Activated CD8-positive, alpha-beta memory T cell treated with anti-CD3 and anti-CD28 coated beads for 48 hours (primary cell): ENCODE measurements around the gene COL18A1.

Source experiments
- DNase-seq, 3 experiments: peaks; one replicate each; pipeline ENCODE4 v3.0.0-alpha.2; 2020; ENCODE audit warnings: low read depth in 2 of 3, low spot score in 2 of 3

The COL18A1 gene

DNA sequence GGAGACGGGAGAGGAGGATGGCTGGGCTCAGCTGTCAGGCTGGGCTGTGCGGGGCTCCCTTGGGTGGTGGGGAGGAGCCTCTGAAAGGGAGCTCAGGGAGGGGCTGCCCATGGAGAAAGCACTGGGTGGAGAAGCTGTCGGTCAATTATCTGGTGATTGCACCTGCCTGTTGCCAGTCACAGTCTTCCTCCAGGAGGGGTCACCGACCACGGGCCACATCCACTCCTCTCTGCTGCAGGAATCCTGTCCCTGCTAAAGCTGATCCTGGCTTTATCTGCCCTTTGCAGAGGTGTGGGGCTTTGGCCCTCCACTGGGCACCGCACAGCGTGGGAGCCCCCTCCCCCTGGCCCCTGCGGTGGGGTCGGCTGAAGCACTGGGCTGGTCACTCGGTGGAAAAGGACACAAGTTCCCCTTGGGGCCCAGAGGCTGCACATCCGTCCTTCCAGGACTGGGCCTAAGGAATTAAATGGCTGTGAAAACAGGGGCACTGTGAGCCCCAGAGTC is 21.8 kb upstream of the COL18A1 start:
- no peak for DNase-seq

DNA sequence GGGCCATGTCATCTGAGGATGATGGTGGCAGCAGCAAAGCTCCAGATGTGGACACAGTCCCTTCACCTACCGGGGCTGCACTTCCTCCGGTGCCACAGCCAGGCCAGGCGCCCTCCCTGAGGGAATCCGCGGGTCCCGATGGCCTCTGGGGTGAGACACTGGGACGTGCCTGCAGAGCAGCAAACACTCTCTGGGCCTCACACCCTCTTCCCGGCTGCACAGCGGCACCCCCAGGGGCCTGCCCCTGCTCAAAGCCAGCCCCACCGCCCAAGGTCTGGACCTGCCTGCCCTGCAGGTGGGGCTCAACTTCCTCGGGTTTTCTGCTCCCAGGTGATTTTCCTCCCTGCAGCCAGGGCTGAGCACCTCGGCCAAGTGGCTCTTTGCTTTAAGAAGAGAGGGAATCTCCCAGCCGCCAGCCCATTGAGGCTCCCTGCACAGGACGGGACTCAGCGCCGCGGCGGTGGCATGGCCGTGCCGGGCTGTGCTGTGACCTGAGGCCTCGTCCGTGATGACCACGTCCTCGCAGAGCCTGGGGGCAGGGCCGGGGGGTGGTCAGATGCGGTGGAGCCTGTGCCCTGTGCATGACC is 21.3 kb upstream of the COL18A1 start:
- DNase-seq = no peak

DNA sequence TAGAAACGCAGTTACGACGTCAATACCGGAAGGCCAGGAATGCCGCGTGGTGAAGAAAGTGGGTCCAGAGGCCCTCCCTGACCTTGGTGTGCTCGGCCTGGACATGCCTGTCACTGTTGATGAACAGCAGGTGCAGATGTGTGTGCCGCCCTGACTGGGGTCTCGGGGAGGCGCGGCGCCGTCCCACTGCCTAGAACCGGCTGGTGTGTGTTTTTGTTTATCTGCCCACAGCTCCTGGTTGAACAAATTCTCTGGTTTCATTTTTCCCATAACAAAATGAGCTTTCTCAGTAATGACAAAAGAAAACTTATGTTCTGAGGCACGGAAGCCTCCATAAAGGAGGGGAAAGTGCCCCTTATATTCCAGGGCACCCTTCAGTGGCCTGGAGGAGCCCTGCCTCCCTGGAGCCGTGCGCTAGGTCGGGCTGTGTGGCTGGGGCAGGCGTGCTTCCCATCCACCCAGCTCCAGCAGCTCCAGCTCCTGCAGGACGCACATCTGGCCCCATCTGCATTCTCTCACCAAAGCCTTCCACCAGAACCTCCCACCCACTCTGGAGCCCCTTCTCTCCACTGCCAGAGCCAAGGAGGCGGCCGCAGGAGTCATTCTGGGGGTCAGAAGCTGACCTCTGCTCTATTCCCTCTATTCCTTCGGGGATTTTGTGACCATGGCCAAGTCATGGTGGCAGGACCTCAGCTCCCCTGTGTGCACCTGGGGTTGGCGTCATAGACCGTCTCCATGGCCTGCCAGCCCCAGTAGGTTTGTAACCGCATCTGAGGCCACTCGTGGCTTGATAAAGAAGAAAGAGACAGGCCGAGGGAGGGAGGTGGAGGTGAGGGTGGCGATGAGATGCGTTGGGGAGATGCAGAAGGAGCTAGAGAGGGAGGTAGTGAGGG is 20.1 kb upstream of the COL18A1 start:
- DNase-seq = no peak

DNA sequence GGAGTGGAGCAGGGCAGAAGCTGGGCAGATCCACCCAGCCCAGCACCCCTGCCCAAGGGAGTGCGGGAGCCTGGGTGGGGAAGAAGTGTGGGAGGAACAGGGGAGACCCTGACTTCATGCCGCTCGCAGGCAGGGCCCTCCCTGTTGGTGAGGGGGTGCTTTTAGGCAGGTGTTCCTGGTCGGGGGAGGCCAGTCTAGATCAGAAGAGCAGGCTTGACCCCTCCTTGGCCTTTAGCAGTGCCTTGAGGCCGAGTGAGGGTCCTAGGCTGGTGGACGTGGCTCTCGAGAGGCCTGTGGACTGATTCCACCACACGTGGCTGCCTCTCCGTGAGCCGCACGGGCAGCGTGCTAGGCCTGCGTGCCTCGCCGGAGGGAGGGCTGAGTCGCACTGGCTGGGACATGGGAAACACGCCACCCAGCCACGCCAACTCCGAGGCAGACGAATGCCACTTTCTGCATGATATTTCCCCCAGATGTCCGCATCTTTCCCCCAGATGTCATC is 19.4 kb upstream of the COL18A1 start:
- no peak for DNase-seq

DNA sequence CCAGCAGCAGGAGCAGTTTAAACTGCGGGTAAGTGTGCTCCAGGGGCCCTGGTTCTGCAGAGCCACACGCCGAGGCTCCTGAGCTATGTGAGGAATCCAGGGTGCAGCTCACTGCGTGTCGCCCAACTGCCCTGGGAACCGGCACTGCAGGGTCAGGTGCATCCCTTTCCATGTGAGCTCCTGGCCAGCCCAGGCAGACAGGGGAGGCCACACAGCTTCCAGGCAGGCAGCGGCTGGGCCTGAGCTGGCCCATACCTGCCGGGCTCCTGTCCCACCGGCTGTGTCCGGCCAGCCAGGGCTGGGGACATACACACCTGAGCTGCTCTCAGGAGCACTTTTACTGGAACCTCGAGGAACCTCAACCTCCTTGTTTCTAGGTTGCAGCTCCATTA is 18.6 kb upstream of the COL18A1 start:
- DNase-seq = no peak

DNA sequence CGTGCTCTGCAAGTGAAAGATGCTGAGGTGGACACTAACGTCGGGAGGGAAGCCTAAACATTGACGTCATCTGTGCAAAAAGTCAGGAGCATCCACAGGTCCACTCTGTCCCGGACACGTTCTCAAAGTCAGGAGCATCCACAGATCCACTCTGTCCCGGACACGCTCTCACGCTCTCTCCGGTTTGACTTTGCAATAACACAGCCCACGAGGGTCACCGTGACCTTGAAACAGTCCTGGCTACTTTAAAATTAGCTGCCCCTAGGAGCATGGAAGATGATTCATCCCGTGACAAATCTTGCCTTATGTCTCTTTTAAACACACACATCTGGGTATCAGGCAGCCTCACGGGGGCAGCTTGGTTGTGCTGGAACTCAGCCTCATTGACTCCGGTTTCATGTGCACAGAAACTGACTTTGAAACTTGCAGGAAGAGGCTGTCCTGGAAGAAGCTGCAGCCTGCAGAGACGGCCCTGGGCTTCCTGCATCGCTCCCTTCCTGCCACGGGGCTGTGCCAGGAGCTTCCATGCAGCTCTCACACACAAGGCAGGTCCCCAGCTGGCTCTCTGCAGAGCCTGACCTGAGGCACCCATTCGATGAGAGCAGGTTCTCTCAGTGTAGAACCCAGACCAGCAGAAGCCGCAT is 18.1 kb upstream of the COL18A1 start:
- DNase-seq = no peak

DNA sequence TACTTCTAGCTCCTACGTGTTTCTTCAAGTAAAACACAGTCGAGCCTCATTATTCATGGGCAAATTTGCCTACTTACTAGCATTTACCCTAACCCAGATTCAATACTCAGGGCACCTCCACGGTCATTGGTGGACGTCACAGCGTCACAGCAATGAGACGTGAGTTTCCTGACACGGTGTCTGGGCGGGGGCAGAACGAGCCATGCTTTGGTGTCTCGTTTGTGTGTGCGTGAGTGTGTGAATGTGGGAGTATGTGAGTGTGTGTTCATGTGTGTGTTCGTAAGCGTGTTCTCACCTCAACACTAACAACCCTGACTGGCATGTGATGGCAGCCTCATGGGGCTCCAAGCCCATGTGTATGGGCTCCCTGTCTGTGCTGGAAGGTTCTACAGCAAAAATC is 17.5 kb upstream of the COL18A1 start:
- DNase-seq = no peak

DNA sequence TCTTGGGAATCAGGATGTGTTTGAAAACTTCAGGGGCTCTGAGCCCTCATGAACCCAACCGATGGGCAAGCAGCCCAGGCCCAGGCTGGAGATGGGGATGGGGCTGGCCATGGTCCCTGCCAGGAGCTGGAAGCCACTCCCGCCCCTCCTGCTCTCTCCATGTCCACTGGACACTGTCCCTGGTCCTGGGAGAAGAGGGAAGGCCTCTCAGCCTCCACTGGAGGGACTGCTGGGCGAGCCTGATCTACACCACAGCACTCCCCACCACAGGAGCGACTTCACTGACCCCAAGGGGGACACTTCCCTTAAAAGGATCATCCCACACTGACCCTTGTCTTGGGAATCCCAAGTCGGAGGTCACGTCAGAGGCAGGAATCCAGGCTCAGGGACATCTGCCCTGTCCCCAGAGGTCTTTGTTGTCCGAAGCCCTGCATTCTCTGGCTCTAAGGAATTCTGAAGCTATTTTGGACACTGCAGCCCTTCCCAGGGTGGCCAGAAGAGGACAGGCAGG is 16.9 kb upstream of the COL18A1 start:
- no peak for DNase-seq

DNA sequence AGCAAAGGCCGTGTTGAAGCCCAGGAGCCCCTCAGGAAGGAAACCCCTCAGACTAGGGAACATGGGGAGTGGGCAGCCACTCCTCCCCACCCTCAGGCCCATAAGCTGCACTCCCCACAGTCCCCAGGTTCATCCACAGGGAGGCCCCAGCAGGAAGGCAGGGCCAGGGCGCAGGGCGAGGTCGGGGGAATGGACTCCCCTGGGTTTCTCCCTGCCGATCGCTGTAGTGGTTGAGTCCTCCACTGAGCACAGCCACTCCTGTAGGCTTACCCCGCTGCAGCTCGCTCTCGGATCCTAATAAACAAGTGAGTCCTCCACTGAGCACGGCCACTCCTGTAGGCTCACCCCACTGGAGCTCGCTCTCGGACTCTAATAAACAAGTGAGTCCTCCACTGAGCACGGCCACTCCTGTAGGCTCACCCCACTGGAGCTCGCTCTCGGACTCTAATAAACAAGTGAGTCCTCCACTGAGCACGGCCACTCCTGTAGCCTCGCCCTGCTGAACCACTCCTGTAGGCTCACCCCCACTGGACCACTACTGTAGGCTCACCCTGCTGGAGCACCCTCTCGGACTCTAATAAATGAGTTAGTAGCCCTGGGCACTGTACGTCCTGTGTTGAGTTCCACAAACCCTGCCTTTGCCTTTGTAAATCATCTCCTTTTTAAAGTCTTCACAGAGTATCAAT is 16.2 kb upstream of the COL18A1 start:
- DNase-seq = no peak

DNA sequence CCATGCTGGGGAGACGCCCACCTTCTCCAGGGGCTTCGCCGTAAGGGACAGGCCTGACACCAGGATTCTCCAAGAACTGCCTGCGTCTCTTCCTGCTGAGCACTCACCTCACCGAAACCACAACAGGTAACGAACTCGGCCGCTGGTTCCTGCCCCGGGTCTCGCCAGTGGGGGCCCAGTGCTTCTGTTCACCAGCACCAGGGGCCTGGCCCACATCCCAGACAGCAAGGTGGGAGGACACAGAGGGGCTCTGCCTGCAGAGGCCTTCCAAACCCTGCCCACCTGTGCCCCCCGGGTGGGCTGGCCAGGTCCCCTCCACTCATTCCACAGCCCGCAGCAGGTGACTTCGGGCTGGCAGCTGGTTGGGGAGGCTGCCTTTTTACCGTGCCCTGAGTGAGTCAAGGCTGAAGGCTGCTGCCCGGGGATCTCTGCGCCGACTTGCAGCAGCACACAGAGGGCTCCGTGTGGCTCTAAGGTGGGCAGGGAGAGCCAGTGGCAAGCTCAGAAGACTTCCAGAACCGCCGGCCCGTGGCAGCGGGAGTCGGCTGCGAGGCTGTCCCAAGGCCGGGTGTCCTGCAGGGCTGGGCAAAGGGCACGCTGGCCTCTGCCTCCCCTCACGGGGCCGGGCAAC is 14.7 kb upstream of the COL18A1 start:
- no peak for DNase-seq

DNA sequence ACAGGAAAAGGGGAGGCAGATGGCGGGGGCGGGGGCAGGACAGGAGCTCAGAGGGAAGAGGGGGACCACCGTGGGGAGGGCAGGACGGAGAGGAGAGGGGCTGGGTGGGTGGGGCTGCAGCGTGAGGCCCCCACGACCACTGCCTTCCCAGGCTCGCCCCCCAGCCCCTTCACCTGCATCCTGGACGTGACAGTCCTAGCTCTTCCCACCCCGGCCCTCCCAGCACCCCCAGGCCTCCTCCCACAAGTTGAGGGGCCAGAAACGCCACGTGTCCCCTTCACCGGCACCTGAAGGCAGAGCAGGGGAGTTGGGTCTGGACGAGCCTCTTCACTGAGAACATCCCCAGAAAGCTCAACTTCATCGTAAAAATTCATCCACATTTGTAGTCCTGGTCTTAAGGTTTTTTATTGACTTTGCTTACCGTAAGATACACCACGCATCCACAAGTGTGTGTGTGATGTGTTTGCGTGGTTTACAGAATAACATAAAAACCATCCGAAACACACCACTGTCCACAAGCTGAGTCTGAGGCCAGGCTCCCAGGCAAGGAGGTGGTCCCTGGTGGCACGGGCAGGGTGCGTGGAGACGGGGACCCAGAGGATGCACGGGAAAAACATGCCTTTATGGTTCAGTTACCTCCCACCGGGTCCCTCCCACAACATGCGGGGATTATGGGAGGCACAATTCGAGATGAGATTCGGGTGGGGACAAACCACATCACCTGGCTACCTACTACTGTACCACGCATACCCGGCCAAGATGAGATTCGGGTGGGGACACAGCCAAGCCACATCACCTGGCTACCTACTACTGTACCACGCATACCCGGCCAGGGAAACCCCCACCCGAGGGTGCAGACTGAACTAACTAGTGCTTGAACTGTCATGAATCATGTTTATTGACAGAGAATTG is 13.9 kb upstream of the COL18A1 start:
- no peak for DNase-seq

DNA sequence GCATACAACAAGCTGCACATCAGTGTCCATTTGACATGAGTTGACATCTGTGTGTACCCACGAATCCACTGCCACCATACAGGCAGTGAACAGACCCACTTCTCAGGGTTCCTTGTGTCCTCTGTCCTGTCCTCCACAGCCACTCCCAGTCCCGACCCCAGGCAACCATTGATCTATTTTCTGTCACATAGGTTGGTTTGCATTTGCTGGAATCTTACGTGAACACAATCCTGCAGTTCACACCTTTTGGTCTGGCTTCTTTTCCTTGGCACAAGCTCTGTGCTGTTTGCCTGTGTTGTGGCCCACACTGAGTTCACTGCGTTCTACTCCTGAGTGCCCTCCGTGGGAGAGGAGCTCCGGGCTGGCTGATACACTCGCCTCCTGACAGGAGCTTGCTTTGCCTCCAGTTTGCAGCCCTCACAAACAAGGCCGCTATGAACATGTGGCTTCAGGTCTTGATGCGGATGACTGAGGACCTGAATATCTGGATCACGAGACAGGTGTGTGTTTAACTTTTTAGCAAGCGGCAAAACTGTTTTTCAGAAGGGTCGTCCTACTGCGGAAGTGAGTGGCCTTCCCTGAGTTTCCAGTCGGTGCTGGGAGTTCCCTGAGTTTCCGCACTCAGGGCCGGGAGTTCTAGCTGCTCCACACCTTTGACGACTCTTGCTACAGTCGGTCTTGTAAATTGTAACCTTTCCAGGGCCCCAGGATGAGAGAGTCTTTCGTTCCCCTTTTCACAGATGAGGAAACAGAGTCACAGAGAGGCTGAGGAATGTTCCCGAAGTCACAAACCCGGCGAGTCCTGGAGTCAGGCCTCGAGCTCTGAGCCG is 13.0 kb upstream of the COL18A1 start:
- DNase-seq = no peak

DNA sequence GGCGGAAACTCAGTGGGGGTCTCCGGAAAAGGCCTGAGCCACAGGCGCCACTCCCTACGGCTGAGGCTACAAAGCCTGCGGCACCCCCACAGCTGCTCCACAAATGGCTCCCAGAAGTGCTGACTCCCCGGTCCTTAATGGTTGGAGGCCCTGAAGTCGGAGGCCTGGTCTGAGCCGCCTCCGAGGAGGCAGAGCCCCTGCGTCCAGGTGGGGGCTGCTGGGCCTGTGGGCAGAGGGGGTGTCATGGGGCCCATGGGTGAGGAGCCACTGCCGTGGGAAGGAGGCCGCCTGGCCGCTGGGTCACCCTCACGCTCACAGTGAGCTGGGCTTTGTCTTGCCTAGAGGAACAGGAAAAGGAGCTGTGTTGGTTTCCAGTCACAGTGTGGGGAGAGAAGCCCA is 12.4 kb upstream of the COL18A1 start:
- DNase-seq = no peak

DNA sequence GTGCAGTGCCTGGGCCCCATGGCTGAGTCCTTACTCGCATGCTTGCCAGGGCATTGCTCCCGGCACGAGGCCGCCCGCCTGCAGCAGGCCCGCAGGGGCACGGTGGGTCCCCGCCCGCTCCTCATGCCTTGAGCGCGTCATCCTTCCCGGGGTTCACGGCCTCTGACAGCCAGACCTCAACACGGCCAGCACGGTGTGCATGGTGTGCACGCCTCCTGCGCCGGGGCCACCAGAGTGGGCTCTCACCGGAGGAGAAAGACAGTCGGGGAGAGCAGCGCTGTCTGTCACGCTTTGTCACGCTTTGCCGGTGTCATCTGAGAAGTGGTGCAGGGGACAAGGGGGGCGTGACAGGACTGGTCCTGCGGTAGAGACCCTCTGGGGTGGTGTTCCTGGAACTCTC is 11.9 kb upstream of the COL18A1 start:
- no peak for DNase-seq

DNA sequence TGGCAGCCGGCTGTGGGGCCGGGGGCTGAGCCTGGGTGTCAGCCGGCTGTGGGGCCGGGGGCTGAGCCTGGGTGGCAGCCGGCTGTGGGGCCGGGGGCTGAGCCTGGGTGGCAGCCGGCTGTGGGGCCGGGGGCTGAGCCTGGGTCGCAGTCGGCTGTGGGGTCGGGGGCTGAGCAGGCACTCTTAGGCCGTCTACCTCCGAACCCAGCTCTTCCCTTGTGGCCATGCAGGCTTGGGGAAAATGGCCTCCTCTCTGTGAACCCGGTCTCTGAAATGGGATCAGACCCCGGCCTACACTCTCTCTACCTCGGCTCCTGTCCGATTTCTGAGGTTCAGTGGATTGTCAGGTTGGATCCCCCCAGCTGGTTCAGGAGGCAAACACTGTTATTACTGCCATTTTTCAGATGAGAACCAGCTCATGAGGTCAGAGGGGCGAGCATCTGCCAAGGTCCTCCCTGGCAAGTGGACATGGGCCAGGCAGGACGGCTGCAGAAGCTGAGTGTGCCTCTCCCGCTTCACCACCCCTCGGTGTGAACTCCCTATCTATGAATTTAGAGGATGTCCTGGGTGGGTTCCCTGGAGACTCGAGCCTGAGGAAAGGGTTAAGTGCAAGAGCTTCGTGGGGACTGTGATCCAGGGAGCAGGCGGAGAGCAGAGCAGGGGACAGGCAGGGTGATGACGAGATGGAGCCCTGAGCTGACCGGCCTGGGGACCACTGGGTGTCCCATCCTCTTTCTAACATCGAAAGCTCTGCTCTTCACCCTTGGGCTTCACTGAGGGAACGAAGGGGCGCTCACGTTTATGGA is 10.9 kb upstream of the COL18A1 start:
- no peak for DNase-seq

DNA sequence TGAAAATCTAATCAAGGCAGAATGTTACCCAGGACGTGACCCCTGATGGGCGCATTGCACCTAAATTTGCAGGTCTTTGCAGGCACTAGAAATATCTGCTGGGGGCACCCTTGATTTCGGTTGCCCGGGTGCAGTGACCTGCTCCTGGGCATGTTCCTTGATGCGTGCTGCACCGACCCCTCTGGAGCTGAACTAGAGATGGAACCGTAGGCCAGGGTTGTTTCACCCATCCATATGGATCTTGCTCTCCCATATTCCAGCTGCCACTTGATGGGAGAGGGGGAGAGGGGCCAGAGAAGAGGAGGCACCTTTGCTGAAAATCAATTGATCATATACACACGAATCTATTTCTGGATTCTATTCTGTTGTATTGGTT is 8.4 kb upstream of the COL18A1 start:
- no peak for DNase-seq

DNA sequence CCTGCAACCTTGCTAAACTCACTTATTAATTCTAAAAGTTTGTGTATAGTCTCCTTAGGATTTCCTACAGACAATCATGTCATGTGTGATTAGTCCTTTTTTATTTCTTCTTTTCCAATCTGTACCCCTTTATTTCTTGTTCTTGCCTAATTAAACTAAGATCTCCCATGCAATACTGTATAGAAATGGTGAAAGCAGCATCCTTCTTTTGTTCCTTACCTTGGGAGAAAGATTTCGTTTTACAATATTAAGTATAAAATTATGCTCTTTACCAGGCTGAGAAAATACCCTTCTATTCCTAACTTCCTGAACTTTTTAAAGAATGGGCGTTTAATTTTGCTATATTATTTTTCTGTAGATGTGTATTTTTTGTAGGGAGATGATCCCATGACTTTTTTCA is 7.6 kb upstream of the COL18A1 start:
- DNase-seq = no peak

DNA sequence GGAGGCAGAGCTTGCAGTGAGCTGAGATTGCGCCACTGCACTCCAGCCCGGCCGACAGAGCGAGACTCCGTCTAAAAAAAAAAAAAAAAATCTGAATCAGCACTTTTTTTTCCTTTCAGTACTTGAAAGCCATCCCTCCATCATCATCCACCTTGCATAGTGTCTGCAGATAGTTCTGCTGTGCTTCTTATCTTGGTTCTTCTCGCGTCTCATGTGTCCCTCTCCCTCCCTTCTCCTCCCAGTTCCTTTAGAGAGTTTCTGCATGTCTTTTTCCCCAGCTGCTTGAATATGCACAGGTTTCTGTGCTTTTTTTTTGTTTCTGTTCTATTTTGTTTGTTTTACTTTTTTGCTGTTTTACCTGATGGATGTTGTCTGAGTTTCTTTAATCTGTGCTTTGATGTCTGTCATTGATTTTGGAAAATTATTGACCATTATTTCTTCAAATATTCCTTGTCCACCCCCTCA is 3.9 kb upstream of the COL18A1 start:
- no peak for DNase-seq
